ENCODE results near the gene MYDGF.

The MYDGF gene

DNA sequence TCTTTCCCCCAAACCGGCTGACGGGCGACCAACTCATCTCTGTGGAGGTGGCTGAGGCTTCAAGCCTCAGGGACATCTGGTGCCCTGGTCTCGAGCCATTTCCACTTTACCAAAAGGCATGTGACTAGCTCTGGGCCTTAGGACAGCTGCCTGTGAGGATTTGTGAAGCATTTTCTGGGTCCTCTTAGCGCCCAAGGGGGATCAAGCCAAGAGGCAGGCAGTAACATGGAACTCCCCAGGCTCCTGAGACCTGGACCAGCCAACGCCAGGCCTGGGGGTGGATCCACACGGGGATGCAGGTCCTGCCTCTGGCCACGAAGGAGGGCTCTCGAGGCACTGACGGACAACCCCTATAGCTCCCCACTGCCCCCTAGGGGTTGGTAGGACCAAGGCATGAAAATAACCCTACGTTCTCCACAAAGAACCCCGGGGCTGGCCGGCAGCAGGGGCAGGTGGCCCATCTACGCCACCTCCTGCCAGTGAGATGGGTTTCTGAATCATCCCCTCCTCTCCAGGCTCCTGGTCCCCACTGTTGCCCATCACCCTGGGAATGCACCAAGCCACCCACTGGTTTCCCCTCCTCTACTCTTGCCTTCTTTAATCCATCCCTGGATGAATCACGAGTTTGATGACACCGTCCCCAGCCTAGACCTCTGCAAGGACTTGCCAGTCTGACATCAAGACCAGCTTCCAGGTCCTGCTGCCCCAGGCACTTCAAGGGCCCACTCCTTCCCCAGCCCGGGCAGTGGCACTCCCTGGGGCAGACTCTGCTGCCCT, 7.0 kb upstream of the MYDGF start:
- DNase-seq: peak in 24 of 58 donors; percentile 7 to 73 (median 22)

- no peak for DNase-seq
These were observed 5.2 kb upstream of the MYDGF start for GRCh38 chr19:4675346-4675745.

GRCh38 chr19:4673726-4674125, 3.6 kb upstream of the MYDGF start:
- no peak for DNase-seq

GRCh38 chr19:4673216-4673615, 3.1 kb upstream of the MYDGF start:
- DNase-seq: no peak

DNA sequence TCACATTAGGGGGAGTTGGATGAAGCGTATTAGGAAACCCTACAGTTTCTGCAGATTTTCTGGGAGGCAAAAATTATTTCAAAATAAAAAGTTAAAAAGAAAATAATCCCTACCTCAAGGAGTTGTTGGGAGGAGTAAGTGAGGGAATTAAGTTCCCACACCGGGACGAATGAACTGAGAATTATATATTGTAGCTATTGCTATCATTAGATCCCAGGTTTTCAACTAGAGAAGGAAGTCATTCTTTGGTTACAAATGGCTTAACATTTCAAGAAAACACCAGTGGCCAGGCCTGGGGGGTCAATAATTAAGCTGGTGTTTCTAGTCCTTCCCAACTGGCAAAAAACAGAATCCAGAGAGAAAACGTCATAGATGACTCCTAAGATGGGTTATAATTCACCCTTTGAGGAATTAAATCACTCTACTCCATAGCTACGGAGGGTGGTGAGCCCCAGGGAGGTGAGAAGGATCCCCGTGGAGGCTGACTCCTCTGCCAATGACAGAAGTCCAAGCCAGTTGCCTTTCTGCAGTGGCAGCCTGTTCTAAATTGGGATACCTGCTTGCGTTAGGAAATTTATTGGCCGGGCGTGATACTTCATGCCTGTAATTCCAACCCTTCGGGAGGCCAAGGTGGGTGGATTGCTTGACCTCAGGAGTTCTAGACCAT, 1.2 kb upstream of the MYDGF start:
- DNase-seq: no peak

DNA sequence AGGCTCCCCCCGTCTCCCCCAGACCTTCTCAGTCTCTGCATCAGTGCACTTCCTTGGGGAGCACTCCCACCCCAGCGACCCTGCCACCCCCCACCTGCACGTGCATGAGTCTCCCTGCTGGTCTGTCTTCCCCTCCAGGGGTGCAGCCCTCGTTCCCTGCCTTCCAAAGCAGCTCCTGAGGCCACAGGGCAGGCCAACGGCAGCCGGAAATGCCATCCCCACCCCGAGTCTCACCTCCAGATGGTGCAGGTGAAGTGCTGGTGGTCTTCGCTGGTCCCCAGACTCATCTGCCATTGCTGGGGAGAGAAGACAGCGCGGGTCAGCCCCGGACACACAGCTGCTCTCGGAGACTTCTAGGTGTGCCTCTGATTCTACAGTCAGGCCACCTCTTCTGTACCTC, 5.5 kb downstream of the MYDGF start:
- DNase-seq: no peak

- no peak for DNase-seq
These were observed 7.3 kb downstream of the MYDGF start for GRCh38 chr19:4662812-4663211.

DNA sequence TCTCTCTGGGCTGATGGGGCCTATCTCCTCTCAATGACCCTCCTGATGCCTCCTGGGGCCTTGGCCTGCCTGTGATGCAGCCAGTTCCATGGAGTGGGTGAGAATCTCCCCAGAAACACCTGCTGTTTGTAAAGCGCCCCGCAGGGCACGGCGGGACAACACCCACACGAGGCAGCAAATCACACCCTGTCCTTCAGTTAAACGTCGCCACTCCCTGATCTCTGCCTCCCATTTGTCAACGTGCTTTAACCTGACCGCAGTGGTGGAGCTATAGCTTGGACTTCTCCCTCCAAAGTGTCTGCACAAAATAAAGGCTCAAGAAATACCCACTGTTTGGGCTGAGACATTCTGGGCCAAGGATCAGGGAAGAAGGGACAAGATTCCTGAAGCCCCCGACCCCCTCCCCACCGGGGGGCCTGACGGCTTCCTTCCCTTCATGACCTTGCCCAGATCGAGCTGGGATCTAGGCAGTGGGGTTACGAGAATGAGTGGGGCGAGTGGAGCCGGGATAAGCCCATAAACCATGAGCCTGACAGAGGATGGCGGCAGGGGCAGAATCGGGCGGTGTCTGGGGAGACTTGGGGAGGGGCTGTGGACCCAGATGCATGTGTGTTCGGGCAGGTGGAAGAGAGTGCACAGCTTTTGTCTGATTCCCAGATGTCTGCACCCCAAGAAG, 8.0 kb downstream of the MYDGF start:
- no peak for DNase-seq

DNA sequence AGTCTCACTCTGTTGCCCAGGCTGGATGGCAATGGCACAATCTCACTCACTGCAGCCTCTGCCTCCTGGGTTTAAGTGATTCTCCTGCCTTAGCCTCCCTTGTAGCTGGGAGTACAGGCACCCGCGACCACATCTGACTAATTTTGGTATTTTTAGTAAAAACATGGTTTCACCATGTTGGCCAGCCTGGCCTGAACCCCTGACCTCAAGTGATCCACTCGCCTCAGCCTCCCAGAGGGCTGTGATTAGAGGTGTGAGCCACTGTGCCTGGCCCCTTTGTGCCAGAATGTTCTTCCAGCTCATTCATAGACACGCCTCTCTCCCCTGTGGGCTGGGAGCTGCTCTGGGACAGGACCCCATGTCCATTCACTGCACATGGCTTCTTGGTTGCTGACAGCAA, 9.1 kb downstream of the MYDGF start:
- DNase-seq: no peak

- DNase-seq: no peak
These were observed 9.9 kb downstream of the MYDGF start for GRCh38 chr19:4660181-4660791.

DNA sequence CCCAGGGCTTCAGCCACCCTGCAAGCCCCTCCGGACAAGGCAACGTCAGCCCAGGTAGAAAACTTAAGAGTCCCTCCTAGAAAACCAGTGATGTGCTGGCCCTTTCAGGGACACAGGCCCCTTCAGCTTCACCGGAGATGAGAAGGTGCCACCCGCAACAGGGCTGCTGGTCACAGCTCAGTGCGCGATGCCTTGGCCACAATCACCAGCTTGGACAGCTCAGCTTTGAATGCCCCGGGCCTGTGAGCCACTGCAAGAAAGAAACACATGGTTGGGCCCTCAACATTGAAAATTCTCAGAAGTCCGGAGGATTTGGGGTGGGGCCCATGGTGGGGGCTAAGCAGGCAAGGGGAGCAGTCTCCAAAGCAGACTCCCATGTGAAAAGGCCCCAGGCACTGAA, 12.3 kb downstream of the MYDGF start:
- no peak for DNase-seq

DNA sequence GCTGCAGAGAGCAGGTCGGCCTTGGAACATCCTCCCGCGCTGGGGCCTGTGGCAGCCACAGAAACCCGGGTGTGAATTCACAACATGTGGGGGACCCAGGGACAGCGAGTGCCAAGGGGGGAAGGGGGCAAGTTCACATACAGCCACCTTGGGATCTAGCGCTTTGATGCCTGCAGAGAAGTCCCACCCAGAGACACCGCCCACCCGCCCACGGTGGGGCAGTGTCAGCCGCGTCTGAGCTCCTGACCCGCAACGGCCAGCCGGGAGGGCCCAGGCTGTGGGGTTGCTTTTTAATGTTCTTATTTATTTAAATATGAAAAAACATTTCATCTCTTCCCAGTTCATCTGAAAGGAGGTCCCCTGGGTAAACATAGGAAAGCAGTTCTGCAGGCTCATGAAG, 12.9 kb downstream of the MYDGF start:
- DNase-seq: no peak

DNA sequence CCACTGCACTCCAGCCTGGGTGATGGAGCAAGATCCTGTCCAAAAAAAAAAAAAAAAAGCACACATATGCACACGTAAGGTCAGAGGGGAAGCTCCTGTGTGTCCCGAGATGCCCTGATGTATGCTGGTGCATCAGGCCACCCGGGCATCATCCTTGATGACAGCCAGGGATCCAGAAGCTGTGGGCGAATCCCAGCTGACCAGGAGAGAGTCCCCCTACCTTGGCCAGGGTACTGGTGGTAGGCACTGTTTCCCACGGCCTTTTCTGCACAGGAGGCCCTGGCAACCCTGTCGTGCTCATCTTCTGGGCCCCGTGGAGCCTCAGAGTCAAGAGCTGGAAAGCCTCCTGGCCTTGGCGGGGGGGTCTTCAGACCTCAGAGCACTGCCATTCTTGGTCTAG, 14.0 kb downstream of the MYDGF start:
- DNase-seq: no peak

DNA sequence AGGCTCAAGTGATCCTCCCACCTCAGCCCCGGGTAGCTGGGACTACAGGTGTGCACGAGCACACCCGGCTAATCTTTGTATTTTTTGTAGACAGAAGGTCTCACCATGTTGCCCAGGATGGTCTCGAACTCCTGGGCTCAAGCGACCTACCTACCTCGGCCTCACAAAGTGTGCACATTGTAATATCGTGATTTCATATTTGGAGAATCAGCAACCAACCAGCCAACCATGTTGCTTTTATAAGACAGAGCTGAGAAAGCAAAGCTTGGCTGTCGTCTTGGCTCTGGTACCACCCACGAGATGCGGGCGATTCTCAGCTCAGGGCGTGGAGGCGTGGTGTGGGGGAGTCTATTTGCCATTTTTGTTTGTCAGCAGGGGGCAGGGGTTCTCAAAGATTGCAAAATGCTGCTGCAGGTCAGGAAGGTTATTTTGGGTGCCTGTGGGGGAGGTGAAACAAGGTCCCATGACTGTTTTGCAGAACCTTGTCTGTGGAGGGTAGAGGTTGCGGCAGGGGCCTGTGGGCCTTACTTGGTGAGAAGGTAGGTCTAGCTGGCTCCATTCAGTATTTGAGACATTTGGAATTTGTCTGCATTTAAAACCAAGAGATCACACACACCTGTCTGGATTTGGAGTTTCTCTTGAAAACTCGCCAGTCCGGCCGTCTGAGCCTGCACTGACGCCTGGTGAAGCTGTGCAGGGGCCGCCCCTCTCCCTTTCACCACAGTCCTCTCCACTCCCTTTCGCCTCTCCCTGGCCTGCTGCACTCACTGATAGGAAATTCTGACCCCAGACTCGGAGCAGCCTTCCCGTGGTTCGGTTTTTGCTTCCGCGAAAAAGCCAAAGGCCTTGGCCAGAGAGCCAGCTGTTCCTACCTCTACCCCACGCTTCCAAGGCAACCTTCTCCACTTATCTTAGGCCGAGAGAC, 15.4 kb downstream of the MYDGF start:
- peak in 20 of 58 donors; percentile 6 to 57 (median 19) for DNase-seq

DNA sequence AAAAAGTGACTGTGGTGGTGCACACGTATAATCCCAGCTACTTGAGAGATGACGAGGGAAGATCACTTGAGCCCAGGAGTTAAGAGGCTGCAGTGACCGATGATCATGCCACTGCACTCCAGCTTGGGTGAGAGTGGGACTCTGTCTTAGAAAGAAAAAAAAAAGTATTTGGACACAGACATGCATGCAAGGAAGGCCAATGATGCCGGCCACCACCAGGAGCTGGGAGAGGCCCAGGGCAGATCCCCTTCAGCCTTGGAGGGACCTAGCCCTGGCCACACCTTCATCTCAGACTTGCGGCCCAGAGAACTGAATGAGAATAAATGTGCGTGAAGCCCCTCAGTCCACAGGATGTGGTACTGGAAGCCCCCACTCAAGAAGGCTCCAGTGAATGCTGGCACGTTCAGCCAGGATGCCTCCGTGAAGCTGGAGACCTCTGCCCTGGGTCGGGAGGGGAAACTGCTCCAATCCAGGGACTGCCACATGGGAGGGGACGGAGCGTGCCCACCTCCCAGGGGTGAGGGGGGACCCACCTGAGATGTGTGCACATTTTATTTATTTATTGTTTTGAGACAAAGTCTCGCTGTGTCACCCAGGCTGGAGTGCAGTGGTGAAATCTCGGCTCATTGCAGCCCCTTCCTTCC, 16.2 kb downstream of the MYDGF start:
- no peak for DNase-seq

DNA sequence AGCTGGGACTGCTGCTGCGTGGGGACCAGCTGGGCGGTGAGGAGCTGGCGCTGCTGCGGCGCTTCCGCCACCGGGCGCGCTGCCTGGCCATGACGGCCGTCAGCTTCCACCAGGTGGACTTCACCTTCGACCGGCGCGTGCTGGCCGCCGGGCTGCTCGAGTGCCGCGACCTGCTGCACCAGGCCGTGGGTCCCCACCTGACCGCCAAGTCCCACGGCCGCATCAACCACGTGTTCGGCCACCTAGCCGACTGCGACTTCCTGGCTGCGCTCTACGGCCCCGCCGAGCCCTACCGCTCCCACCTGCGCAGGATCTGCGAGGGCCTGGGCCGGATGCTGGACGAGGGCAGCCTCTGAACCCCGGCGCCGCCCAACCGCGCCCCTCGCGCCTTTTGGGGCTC, 18.1 kb downstream of the MYDGF start:
- DNase-seq: no peak

GRCh38 chr19:4650159-4650558, 20.0 kb downstream of the MYDGF start:
- no peak for DNase-seq

DNA sequence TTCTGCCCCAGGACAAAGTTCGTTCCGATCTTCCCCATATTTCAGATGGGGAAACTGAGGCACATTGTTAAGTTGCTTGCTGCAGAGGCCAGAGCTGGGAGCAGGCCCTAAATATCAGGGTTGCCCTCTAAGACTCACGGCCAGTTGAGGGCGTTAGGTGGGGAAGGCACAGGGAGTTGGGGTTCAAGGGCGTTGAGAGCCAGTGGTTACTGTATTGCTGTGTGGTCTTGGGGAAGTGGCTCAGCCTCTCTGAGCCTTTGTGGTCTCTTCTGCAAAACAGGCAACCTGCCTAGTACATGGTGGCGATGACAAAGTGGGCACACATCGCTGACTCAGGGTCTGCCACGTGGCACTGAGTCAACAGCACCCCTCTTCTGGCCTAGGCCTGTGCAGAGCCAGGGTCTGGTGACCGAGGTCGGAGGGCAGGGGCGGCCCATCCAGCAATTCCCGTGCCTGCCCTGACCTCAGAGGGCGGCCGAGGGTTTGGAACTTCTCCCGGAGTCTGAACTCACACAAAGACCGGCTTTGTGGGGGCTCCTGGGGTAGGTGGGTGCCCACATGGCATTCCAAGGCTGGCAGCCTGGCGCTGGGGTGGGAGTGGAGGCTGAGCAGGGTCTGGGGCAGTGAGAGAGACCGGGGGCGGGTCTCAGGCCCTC, 20.6 kb downstream of the MYDGF start:
- no peak for DNase-seq

- no peak for DNase-seq
These were observed 22.2 kb downstream of the MYDGF start for GRCh38 chr19:4647676-4648644.
